ENCODE results near the gene OPA1. TPM values are rescaled to one million over a fixed set of nuclear protein-coding genes. Genes with fewer than 3 reads are reported as not detected.

Gene OPA1
- total and polyA plus RNA-seq, 9 donors = 30.5 to 61.5 (median 37.9) TPM

GRCh38 chr3:193701953-193702635 is 109.1 kb downstream of the OPA1 start:
- Histone ChIP-seq H3K27me3 (ENCODE audit: control insufficient read depth, insufficient read depth, low read length) (no peaks in the 10 kb centered on the region), H3K36me3 (ENCODE audit: control insufficient read depth, insufficient read depth, low read length) (peaks cover 5% of the 10 kb centered on the region), H3K4me1 (ENCODE audit: control insufficient read depth, insufficient read depth, low read length) (no peaks in the 10 kb centered on the region), H3K27ac (ENCODE audit: low read length) (no peak overlapping the region), H3K9me3 (replicated peaks; ENCODE audit: control insufficient read depth, low read depth, low read length) (no peaks in the 10 kb centered on the region), H3K4me3 (ENCODE audit: low read length) (no peak overlapping the region)
- DNase-seq = no peak
- no CpG with 5 or more reads among the region's 8 CpGs for WGBS (ENCODE audit: insufficient coverage)

GRCh38 chr3:193702967-193703366 is 110.0 kb downstream of the OPA1 start:
- Histone ChIP-seq H3K27me3 (ENCODE audit: control insufficient read depth, insufficient read depth, low read length) (no peaks in the 10 kb centered on the region), H3K27ac (ENCODE audit: low read length) (no peak overlapping the region), H3K36me3 (ENCODE audit: control insufficient read depth, insufficient read depth, low read length) (peaks cover 5% of the 10 kb centered on the region), H3K4me3 (ENCODE audit: low read length) (no peak overlapping the region), H3K4me1 (ENCODE audit: control insufficient read depth, insufficient read depth, low read length) (no peaks in the 10 kb centered on the region), H3K9me3 (replicated peaks; ENCODE audit: control insufficient read depth, low read depth, low read length) (no peaks in the 10 kb centered on the region)
- DNase-seq = peak; percentile 33
- WGBS (ENCODE audit: insufficient coverage) = no CpG with 5 or more reads among the region's 3 CpGs

GRCh38 chr3:193704431-193704830 is 111.4 kb downstream of the OPA1 start:
- H3K9me3 ChIP-seq (replicated peaks; ENCODE audit: control insufficient read depth, low read depth, low read length) = no peaks in the 10 kb centered on the region
- H3K36me3 ChIP-seq (ENCODE audit: control insufficient read depth, insufficient read depth, low read length) = peaks cover 5% of the 10 kb centered on the region
- no peaks in the 10 kb centered on the region for H3K27me3 ChIP-seq (ENCODE audit: control insufficient read depth, insufficient read depth, low read length)
- WGBS (ENCODE audit: insufficient coverage) = 49% methylated on average over 5 of the region's 5 CpGs
- no peak overlapping the region for H3K27ac ChIP-seq (ENCODE audit: low read length)
- H3K4me3 ChIP-seq (ENCODE audit: low read length) = no peak overlapping the region
- no peaks in the 10 kb centered on the region for H3K4me1 ChIP-seq (ENCODE audit: control insufficient read depth, insufficient read depth, low read length)
- no peak for DNase-seq

GRCh38 chr3:193708270-193708669 is 115.3 kb downstream of the OPA1 start:
- WGBS (ENCODE audit: insufficient coverage) = 76% methylated on average over 3 of the region's 3 CpGs
- no peak for DNase-seq
- H3K4me1 ChIP-seq (ENCODE audit: control insufficient read depth, insufficient read depth, low read length) = no peaks in the 10 kb centered on the region
- H3K9me3 ChIP-seq (replicated peaks; ENCODE audit: control insufficient read depth, low read depth, low read length) = no peaks in the 10 kb centered on the region
- no peaks in the 10 kb centered on the region for H3K36me3 ChIP-seq (ENCODE audit: control insufficient read depth, insufficient read depth, low read length)
- H3K27ac ChIP-seq (ENCODE audit: low read length) = no peak overlapping the region
- H3K4me3 ChIP-seq (ENCODE audit: low read length) = no peak overlapping the region
- no peaks in the 10 kb centered on the region for H3K27me3 ChIP-seq (ENCODE audit: control insufficient read depth, insufficient read depth, low read length)

GRCh38 chr3:193710286-193711165 is 117.5 kb downstream of the OPA1 start:
- peaks cover 15% of the 10 kb centered on the region for H3K9me3 ChIP-seq (replicated peaks; ENCODE audit: control insufficient read depth, low read depth, low read length)
- no peak overlapping the region for H3K4me3 ChIP-seq (ENCODE audit: low read length)
- 83% methylated on average over 14 of the region's 18 CpGs for WGBS (ENCODE audit: insufficient coverage)

GRCh38 chr3:193711166-193711485 is 118.1 kb downstream of the OPA1 start:
- no peaks in the 10 kb centered on the region for H3K4me1 ChIP-seq (ENCODE audit: control insufficient read depth, insufficient read depth, low read length)
- DNase-seq = no peak
- no peak overlapping the region for H3K4me3 ChIP-seq (ENCODE audit: low read length)
- WGBS (ENCODE audit: insufficient coverage) = 47% methylated on average over 8 of the region's 8 CpGs
- no peaks in the 10 kb centered on the region for H3K36me3 ChIP-seq (ENCODE audit: control insufficient read depth, insufficient read depth, low read length)
- no peaks in the 10 kb centered on the region for H3K27me3 ChIP-seq (ENCODE audit: control insufficient read depth, insufficient read depth, low read length)
- peaks cover 15% of the 10 kb centered on the region for H3K9me3 ChIP-seq (replicated peaks; ENCODE audit: control insufficient read depth, low read depth, low read length)
- H3K27ac ChIP-seq (ENCODE audit: low read length) = no peak overlapping the region

More at GRCh38 chr3:193710286-193711165, 117.5 kb downstream of the OPA1 start:
- H3K27ac ChIP-seq (ENCODE audit: low read length) = no peak overlapping the region
- no peaks in the 10 kb centered on the region for H3K4me1 ChIP-seq (ENCODE audit: control insufficient read depth, insufficient read depth, low read length)
- no peaks in the 10 kb centered on the region for H3K27me3 ChIP-seq (ENCODE audit: control insufficient read depth, insufficient read depth, low read length)
- no peaks in the 10 kb centered on the region for H3K36me3 ChIP-seq (ENCODE audit: control insufficient read depth, insufficient read depth, low read length)
- DNase-seq = no peak

- H3K27ac ChIP-seq (ENCODE audit: low read length) = no peak overlapping the region
- no peak overlapping the region for H3K4me3 ChIP-seq (ENCODE audit: low read length)
- H3K36me3 ChIP-seq (ENCODE audit: control insufficient read depth, insufficient read depth, low read length) = no peaks in the 10 kb centered on the region
- H3K27me3 ChIP-seq (ENCODE audit: control insufficient read depth, insufficient read depth, low read length) = no peaks in the 10 kb centered on the region
- no peak for DNase-seq
- H3K9me3 ChIP-seq (replicated peaks; ENCODE audit: control insufficient read depth, low read depth, low read length) = peaks cover 15% of the 10 kb centered on the region
- 39% methylated on average over 3 of the region's 9 CpGs for WGBS (ENCODE audit: insufficient coverage)
- no peaks in the 10 kb centered on the region for H3K4me1 ChIP-seq (ENCODE audit: control insufficient read depth, insufficient read depth, low read length)
Measured at GRCh38 chr3:193711523-193711963, 118.5 kb downstream of the OPA1 start.

- H3K27me3 ChIP-seq (ENCODE audit: control insufficient read depth, insufficient read depth, low read length) = no peaks in the 10 kb centered on the region
- H3K4me3 ChIP-seq (ENCODE audit: low read length) = no peak overlapping the region
- no peaks in the 10 kb centered on the region for H3K36me3 ChIP-seq (ENCODE audit: control insufficient read depth, insufficient read depth, low read length)
- WGBS (ENCODE audit: insufficient coverage) = 86% methylated on average over 10 of the region's 19 CpGs
- no peak overlapping the region for H3K27ac ChIP-seq (ENCODE audit: low read length)
- H3K9me3 ChIP-seq (replicated peaks; ENCODE audit: control insufficient read depth, low read depth, low read length) = peaks cover 15% of the 10 kb centered on the region
- DNase-seq = no peak
- H3K4me1 ChIP-seq (ENCODE audit: control insufficient read depth, insufficient read depth, low read length) = no peaks in the 10 kb centered on the region
Measured at GRCh38 chr3:193711964-193712598, 119.1 kb downstream of the OPA1 start.

- Histone ChIP-seq H3K9me3 (replicated peaks; ENCODE audit: control insufficient read depth, low read depth, low read length) (peaks cover 15% of the 10 kb centered on the region), H3K4me1 (ENCODE audit: control insufficient read depth, insufficient read depth, low read length) (no peaks in the 10 kb centered on the region), H3K4me3 (ENCODE audit: low read length) (no peak overlapping the region), H3K27ac (ENCODE audit: low read length) (no peak overlapping the region), H3K36me3 (ENCODE audit: control insufficient read depth, insufficient read depth, low read length) (no peaks in the 10 kb centered on the region), H3K27me3 (ENCODE audit: control insufficient read depth, insufficient read depth, low read length) (no peaks in the 10 kb centered on the region)
- no peak for DNase-seq
- WGBS (ENCODE audit: insufficient coverage) = 94% methylated on average over 3 of the region's 5 CpGs
Measured at GRCh38 chr3:193712938-193713337, 119.9 kb downstream of the OPA1 start.

- H3K27me3 ChIP-seq (ENCODE audit: control insufficient read depth, insufficient read depth, low read length) = peaks cover 2% of the 10 kb centered on the region
- H3K9me3 ChIP-seq (replicated peaks; ENCODE audit: control insufficient read depth, low read depth, low read length) = peaks cover 19% of the 10 kb centered on the region
- WGBS (ENCODE audit: insufficient coverage) = 77% methylated on average over 3 of the region's 4 CpGs
- no peak for DNase-seq
- H3K4me1 ChIP-seq (ENCODE audit: control insufficient read depth, insufficient read depth, low read length) = no peaks in the 10 kb centered on the region
- H3K27ac ChIP-seq (ENCODE audit: low read length) = no peak overlapping the region
- H3K36me3 ChIP-seq (ENCODE audit: control insufficient read depth, insufficient read depth, low read length) = no peaks in the 10 kb centered on the region
- H3K4me3 ChIP-seq (ENCODE audit: low read length) = no peak overlapping the region
Measured at GRCh38 chr3:193714523-193715137, 121.6 kb downstream of the OPA1 start.

Measured in muscle of leg (tissue), 11 donors.